Neural cell (in vitro differentiated cells): Measurements from ENCODE around the gene MACROD1. TPM values are rescaled to one million over a fixed set of nuclear protein-coding genes. Genes with fewer than 3 reads are reported as not detected.

Experiments
- H2AFZ ChIP-seq: fragments of 200-600, 300-800 bp; sonication (generic), shearing (Covaris generic); 2 replicates; pipeline ENCODE4 v1.6.0; 2014; ENCODE audit warnings: low read depth, mild to moderate bottlenecking, antibody characterized with exemption, low read length, moderate library complexity
- H3F3A ChIP-seq: fragments of 200-600 bp; shearing (Covaris generic); 2 replicates; pipeline ENCODE4 v1.6.1; 2016; ENCODE audit warnings: mild to moderate bottlenecking, moderate library complexity, mixed read lengths, antibody characterized with exemption, low read length; ENCODE audit not compliant: insufficient read depth, poor library complexity, severe bottlenecking
- H3K27ac ChIP-seq: fragments of 200-600, 300-800 bp; sonication (generic), shearing (Covaris generic); 2 replicates; pipeline ENCODE4 v1.5.1; 2014; ENCODE audit warnings: mild to moderate bottlenecking, low read length, moderate library complexity
- H3K27me3 ChIP-seq: fragments of 300-800, 200-600 bp; sonication (generic), shearing (Covaris generic); 2 replicates; pipeline ENCODE4 v1.6.0; 2014; ENCODE audit warnings: mild to moderate bottlenecking, low read depth, low read length, moderate library complexity; ENCODE audit not compliant: insufficient read depth
- H3K36me3 ChIP-seq: fragments of 300-800, 200-600 bp; sonication (generic), shearing (Covaris generic); 2 replicates; pipeline ENCODE4 v1.5.1; 2014; ENCODE audit warnings: mild to moderate bottlenecking, antibody characterized with exemption, low read length, moderate library complexity; ENCODE audit not compliant: insufficient read depth
- H3K4me2 ChIP-seq: fragments of 300-800, 200-600 bp; sonication (generic), shearing (Covaris generic); 2 replicates; pipeline ENCODE4 v1.6.0; 2014; ENCODE audit warnings: mild to moderate bottlenecking, low read length
- H3K4me3 ChIP-seq: fragments of 300-800, 200-600 bp; sonication (generic), shearing (Covaris generic); 2 replicates; pipeline ENCODE4 v1.5.1; 2014; ENCODE audit warnings: mild to moderate bottlenecking, low read length, moderate library complexity
- H3K79me2 ChIP-seq: fragments of 200-600 bp; shearing (Covaris generic); replicated peaks from 2 replicates; pipeline ENCODE4 v1.6.0; 2014; ENCODE audit warnings: mild to moderate bottlenecking, low read length, moderate library complexity; ENCODE audit not compliant: insufficient read depth
- H3K9ac ChIP-seq: fragments of 300-800, 200-600 bp; sonication (generic), shearing (Covaris generic); 2 replicates; pipeline ENCODE4 v1.6.1; 2016; ENCODE audit warnings: mild to moderate bottlenecking, low read length, mixed read lengths
- H3K9me2 ChIP-seq: fragments of 200-600 bp; shearing (Covaris generic); 2 replicates; pipeline ENCODE4 v1.6.1; 2016; ENCODE audit warnings: mild to moderate bottlenecking, low read length, mixed read lengths; ENCODE audit not compliant: insufficient read depth
- H3K9me3 ChIP-seq: fragments of 200-600, 300-800 bp; sonication (generic), shearing (Covaris generic); 2 replicates; pipeline ENCODE4 v1.6.1; 2016; ENCODE audit warnings: mild to moderate bottlenecking, mixed run types, low read length, moderate library complexity, mixed read lengths
- H4K20me1 ChIP-seq: fragments of 200-600 bp; shearing (Covaris generic); 2 replicates; pipeline ENCODE4 v1.6.1; 2016; ENCODE audit warnings: mild to moderate bottlenecking, mixed run types; ENCODE audit not compliant: insufficient read depth
- CTCF ChIP-seq: fragments of 450-650 bp; IDR thresholded peaks from 2 replicates; pipeline ENCODE4 v1.5.1; 2014; ENCODE audit warnings: antibody characterized with exemption, mild to moderate bottlenecking, moderate library complexity; ENCODE audit not compliant: poor library complexity, severe bottlenecking
- EP300 ChIP-seq: fragments of 450-650 bp; conservative IDR thresholded peaks from 2 replicates; pipeline ENCODE4 v1.6.1; 2014; ENCODE audit warnings: antibody characterized with exemption, mild to moderate bottlenecking, moderate library complexity; ENCODE audit not compliant: poor library complexity, severe bottlenecking
- EZH2 ChIP-seq: fragments of 200-600, 300-800 bp; shearing (Covaris generic), sonication (generic); IDR thresholded peaks from 2 replicates; pipeline ENCODE4 v1.6.1; 2014; ENCODE audit warnings: antibody characterized with exemption, low read length, borderline replicate concordance, mild to moderate bottlenecking; ENCODE audit not compliant: insufficient read depth, poor library complexity, severe bottlenecking
- MXI1 ChIP-seq: fragments of 450-650 bp; conservative IDR thresholded peaks from 2 replicates; pipeline ENCODE4 v1.6.1; 2014; ENCODE audit warnings: antibody characterized with exemption, mild to moderate bottlenecking; ENCODE audit not compliant: poor library complexity, severe bottlenecking
- POLR2AphosphoS5 ChIP-seq: IDR thresholded peaks from 2 replicates; pipeline ENCODE4 v1.6.1; 2012
- RAD21 ChIP-seq: fragments of 450-650 bp; conservative IDR thresholded peaks from 2 replicates; pipeline ENCODE4 v1.6.1; 2014; ENCODE audit warnings: antibody characterized with exemption, mild to moderate bottlenecking, moderate library complexity
- REST ChIP-seq: IDR thresholded peaks from 2 replicates; pipeline ENCODE4 v1.6.1; 2012; ENCODE audit warnings: borderline replicate concordance
- SMC3 ChIP-seq: fragments of 450-650 bp; conservative IDR thresholded peaks from 2 replicates; pipeline ENCODE4 v1.6.1; 2014; ENCODE audit warnings: antibody characterized with exemption, mild to moderate bottlenecking, moderate library complexity; ENCODE audit not compliant: poor library complexity
- TAF1 ChIP-seq: IDR thresholded peaks from 2 replicates; pipeline ENCODE4 v1.6.1; 2012; ENCODE audit warnings: low read depth
- polyA plus RNA-seq: library from polyadenylated mRNA; depleted of rRNA; stranded (reverse); fragments of >200 nt; gene quantifications from 2 replicates; pipeline ENCODE4 v1.2.3, GENCODE V29; 2014

The MACROD1 gene
- polyA plus RNA-seq, 1 donor from 2014 or later = 30.8 TPM

- Histone ChIP-seq H3K4me3 (no peak overlapping the region), H2AFZ (no peak overlapping the region), H3K79me2 (no peaks in the 10 kb centered on the region), H3F3A (no peaks in the 10 kb centered on the region), H3K36me3 (no peaks in the 10 kb centered on the region), H3K4me2 (no peak overlapping the region), H3K27ac (no peak overlapping the region), H3K9me2 (no peaks in the 10 kb centered on the region), H3K27me3 (no peaks in the 10 kb centered on the region), H3K9ac (no peak overlapping the region), H4K20me1 (no peaks in the 10 kb centered on the region), H3K9me3 (no peaks in the 10 kb centered on the region)
- TF ChIP-seq REST (no peak), SMC3 (no peak), TAF1 (no peak), POLR2AphosphoS5 (no peak), CTCF (no peak), EP300 (no peak), EZH2 (no peak), RAD21 (no peak), MXI1 (no peak)
Measured at GRCh38 chr11:64153812-64154211, 12.1 kb downstream of the MACROD1 start.

GRCh38 chr11:64152841-64153691, 12.8 kb downstream of the MACROD1 start:
- H3K4me2 ChIP-seq = no peak overlapping the region
- no peaks in the 10 kb centered on the region for H3K9me2 ChIP-seq
- H3F3A ChIP-seq = no peaks in the 10 kb centered on the region
- no peak overlapping the region for H2AFZ ChIP-seq
- H3K36me3 ChIP-seq = no peaks in the 10 kb centered on the region
- no peak overlapping the region for H3K27ac ChIP-seq
- no peak overlapping the region for H3K4me3 ChIP-seq
- H3K27me3 ChIP-seq = no peaks in the 10 kb centered on the region
- H3K9me3 ChIP-seq = no peaks in the 10 kb centered on the region
- no peaks in the 10 kb centered on the region for H3K79me2 ChIP-seq
- H4K20me1 ChIP-seq = no peaks in the 10 kb centered on the region
- no peak for TF ChIP-seq TAF1
- peak; percentile 96 for TF ChIP-seq CTCF
- no peak for TF ChIP-seq EP300
- TF ChIP-seq REST = no peak
- TF ChIP-seq RAD21 = peak; percentile 91
- peak; percentile 91 for TF ChIP-seq SMC3
- H3K9ac ChIP-seq = no peak overlapping the region
